Epithelial cell of proximal tubule (primary cell): ENCODE data around the gene ZSCAN20. TPM values are rescaled to one million over a fixed set of nuclear protein-coding genes. Genes with fewer than 3 reads are reported as not detected.

ENCODE experiments used
- DNase-seq: peaks from one replicate; pipeline ENCODE4 v3.0.0-alpha.2; 2011; ENCODE audit warnings: low read depth
- H3K4me3 ChIP-seq: 2 replicates; pipeline ENCODE4 v1.5.1; 2011; ENCODE audit warnings: low read depth, mild to moderate bottlenecking, low read length
- CTCF ChIP-seq: conservative IDR thresholded peaks from 2 replicates; pipeline ENCODE4 v1.5.1; 2012; ENCODE audit warnings: low read depth, mild to moderate bottlenecking, low read length
- total RNA-seq: library from RNA; depleted of rRNA; stranded (reverse); fragments of >200 nt; gene quantifications from 2 replicates; pipeline ENCODE4 v1.2.3, GENCODE V29; 2015

ZSCAN20 gene
- total RNA-seq, 1 donor from 2014 or later = 4.0 TPM

DNA sequence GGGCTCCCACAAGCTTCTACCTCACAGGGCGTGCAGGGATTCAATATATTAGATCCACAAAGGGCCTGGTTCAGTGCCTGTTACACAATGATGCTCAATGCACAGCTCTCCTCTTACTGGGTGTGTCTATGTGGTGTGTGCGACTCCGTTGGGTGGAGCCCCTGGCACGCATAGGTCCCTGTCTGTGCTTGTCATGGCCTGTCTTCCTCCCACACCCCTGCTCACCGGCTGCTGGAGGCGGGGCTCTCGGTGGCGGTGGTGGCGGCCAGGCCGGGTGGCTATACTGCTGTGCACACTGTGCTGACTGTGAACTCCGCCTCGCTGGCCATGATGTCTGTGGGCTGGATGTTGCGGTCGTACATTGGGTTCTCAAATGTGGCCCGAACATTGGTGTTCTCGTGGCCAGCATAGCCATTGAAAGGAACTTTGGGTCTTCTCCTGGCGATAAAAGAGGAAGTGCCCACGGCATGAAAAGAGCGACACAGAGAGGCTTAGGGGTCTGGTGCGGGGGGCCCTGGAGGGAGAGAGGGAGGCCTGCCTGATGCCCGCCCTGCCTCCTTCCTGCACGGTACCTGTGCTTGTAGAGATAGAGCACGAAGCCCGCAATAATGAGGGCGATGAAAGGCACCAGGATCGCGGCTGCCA, 46.9 kb downstream of the ZSCAN20 start:
- H3K4me3 ChIP-seq = no peak overlapping the region
- no peak for DNase-seq
- TF ChIP-seq CTCF = no peak

- H3K4me3 ChIP-seq = no peak overlapping the region
- DNase-seq = no peak
- no peak for TF ChIP-seq CTCF
Observed at GRCh38 chr1:33524586-33524985, 52.1 kb downstream of the ZSCAN20 start.

DNA sequence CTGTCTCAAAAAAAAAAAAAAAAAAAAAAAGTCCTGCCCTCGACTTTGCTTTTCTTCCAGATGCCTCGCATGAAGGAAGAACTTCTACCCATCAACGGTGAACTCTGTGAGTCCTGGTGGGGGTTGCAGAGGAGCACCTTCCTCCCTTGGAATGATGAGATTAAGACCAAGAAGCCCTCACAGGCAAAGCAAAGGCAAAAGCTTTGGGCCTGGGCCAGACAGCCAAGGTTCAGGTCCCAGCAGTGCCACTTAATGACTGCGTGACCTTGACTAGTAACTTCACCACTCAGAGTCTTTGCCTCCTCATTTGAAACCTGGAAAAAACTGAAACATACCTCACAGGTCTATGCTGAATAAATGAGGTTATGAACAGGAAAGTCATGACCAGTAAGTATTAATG, 55.5 kb downstream of the ZSCAN20 start:
- DNase-seq = no peak
- H3K4me3 ChIP-seq = no peak overlapping the region
- no peak for TF ChIP-seq CTCF

DNA sequence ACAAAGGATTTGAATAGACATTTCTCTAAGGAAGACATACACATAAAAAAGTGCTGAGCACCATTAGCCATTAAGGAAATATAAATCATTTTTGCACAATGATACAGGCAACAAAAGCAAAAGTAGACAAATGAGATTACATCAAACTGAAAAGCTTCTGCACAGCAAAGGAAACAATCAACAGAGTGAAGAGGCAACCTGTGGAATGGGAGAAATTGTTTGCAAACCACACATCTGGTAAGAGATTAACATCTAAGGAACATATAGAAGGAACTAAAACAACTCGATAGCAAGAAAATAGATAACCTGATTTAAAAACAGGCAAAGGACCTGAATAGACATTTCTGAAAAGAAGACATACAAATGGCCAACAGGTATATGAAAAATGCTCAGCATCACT, 57.5 kb downstream of the ZSCAN20 start:
- TF ChIP-seq CTCF = no peak
- DNase-seq = no peak
- H3K4me3 ChIP-seq = no peak overlapping the region

DNA sequence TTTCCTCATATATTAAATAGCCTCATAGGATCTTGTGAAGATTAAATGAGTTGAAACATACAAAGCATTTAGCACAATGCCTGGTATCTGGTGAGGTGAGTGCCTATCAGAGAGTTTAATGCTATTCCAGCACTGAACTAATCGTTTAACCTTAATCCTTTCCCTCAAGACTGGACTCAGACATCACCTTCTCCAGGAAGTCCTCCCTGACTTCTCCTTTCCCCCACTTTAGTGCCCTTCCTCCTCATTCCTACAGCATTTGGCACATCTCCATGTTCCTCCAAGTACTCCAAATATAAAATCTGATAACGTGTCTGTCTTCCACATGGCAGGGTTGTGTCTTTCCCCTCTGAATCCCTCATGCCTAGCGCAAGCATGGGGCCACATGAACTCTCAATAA, 59.8 kb downstream of the ZSCAN20 start:
- no peak overlapping the region for H3K4me3 ChIP-seq
- no peak for TF ChIP-seq CTCF
- no peak for DNase-seq

DNA sequence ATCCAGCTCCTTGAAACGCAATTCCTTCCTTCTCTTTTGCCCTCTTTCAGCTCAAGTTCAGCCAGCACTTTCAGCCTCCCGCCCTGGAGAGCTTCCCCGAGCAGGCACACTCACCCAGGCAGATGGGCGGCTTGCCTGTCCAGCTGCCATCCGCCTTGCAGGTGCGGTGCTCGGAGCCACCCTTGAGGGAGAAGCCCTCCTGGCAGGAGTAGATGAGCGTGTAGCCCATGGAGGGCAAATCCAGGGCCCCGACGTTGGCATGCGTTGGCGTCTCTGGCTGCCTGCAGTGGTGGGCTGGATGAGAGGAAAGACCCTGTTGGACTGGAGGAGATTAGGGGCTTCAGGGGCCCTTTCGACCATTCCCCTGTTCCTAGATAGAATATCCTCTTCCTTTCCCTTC, 60.5 kb downstream of the ZSCAN20 start:
- no peak for TF ChIP-seq CTCF
- no peak for DNase-seq

DNA sequence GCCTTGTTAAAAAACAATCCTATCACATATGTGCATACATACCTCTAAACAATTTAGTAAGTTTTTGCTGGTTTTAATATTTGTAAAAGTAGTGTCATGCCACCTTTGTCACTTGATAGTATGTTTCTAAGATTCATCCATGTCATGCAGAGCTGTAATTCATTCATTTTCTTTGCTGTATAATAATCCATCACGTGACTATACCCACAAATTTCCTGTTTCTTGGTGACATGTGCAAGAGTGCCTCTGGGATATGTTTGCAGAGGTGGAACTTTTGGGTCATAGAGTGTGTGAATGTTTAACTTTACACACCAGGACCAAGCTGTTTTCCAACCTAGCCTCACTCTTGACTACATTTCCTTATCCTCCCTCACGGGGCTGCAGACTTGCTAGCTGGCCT, 62.9 kb downstream of the ZSCAN20 start:
- DNase-seq = no peak
- H3K4me3 ChIP-seq = no peak overlapping the region
- no peak for TF ChIP-seq CTCF

More for the DNA sequence above, 60.5 kb downstream of the ZSCAN20 start:
- no peak overlapping the region for H3K4me3 ChIP-seq
